ENCODE results near the gene RABEP2.

Gene RABEP2

GRCh38 chr16:28932339-28933141 lies 7.5 kb upstream of the RABEP2 start:
- no peak overlapping the region for H4K8ac ChIP-seq (ENCODE audit: low read depth, low read length)
- DNase-seq (ENCODE audit: low spot score) = no peak
- H2BK120ac ChIP-seq (ENCODE audit: low read depth, low read length) = peak overlapping the region; percentile 37
- H3K4me3 ChIP-seq (ENCODE audit: low read length in 2 of 2) = no peak overlapping the region
- peak overlapping the region; percentile 76 for H3K18ac ChIP-seq (ENCODE audit: low read length)
- peaks cover 4% of the 10 kb centered on the region in 2 donors for H3K4me1 ChIP-seq (ENCODE audit: control insufficient read depth in 2 of 2, insufficient read depth in 1 of 2, low read depth in 1 of 2, low read length in 2 of 2)
- H3K9ac ChIP-seq (ENCODE audit: low read depth, low read length, poor library complexity) = no peak overlapping the region
- H3K36me3 ChIP-seq (replicated peaks in 1 of 2; ENCODE audit: control insufficient read depth in 2 of 2, insufficient read depth in 2 of 2, low read length in 2 of 2) = no peaks in the 10 kb centered on the region
- H3K4ac ChIP-seq (ENCODE audit: low read length) = no peak overlapping the region
- H3K27me3 ChIP-seq (ENCODE audit: control insufficient read depth in 3 of 3, insufficient read depth in 3 of 3, low read depth in 1 of 3, low read length in 3 of 3) = no peaks in the 10 kb centered on the region
- H2BK15ac ChIP-seq (ENCODE audit: low read length) = peak overlapping the region; percentile 96
- no peak overlapping the region for H3K27ac ChIP-seq (replicated peaks; ENCODE audit: low read length)
- peak overlapping the region; percentile 85 for H2BK12ac ChIP-seq (ENCODE audit: low read length)
- H3K4me2 ChIP-seq (ENCODE audit: insufficient read depth, low read length, poor library complexity, severe bottlenecking) = no peak overlapping the region
- H2BK5ac ChIP-seq (ENCODE audit: low read length) = peak overlapping the region; percentile 33
- H2AK5ac ChIP-seq (ENCODE audit: low read depth, low read length) = peak overlapping the region; percentile 58
- no peak overlapping the region for H3K14ac ChIP-seq (ENCODE audit: low read length)
- no CpG with 5 or more reads among the region's 20 CpGs for WGBS, 2 donors (ENCODE audit: extremely low coverage in 2 of 2, insufficient read length in 2 of 2, insufficient replicate concordance in 1 of 2)
- H2AFZ ChIP-seq (ENCODE audit: low read length) = peak overlapping the region; percentile 41
- H3K79me1 ChIP-seq (ENCODE audit: low read depth, low read length) = no peaks in the 10 kb centered on the region
- peak overlapping the region; percentile 87 for H4K91ac ChIP-seq (ENCODE audit: low read depth, low read length, poor library complexity)
- H3K23ac ChIP-seq (ENCODE audit: low read depth, low read length, poor library complexity) = no peak overlapping the region
- no peaks in the 10 kb centered on the region for H3K9me3 ChIP-seq (replicated peaks in 1 of 2; ENCODE audit: control insufficient read depth in 2 of 2, insufficient read depth in 1 of 2, low read depth in 1 of 2, low read length in 2 of 2)

- Histone ChIP-seq H3K27ac (replicated peaks; ENCODE audit: low read length) (peak within 1 kb of the TSS; percentile 87), H3K9me3 (replicated peaks in 1 of 2; ENCODE audit: control insufficient read depth in 2 of 2, insufficient read depth in 1 of 2, low read depth in 1 of 2, low read length in 2 of 2) (no peaks in the 10 kb centered on the region)
- no peak for DNase-seq (ENCODE audit: low spot score)
These were observed 6.8 kb upstream of the RABEP2 start, which contains the start of gene CD19 for GRCh38 chr16:28931801-28932225. TSS of gene CD19 (plus strand) at chr16:28931971. CDS start at chr16:28932001, 30 bp downstream.

GRCh38 chr16:28930652-28931051 lies 5.6 kb upstream of the RABEP2 start:
- no peaks in the 10 kb centered on the region for H3K9me3 ChIP-seq (replicated peaks in 1 of 2; ENCODE audit: control insufficient read depth in 2 of 2, insufficient read depth in 1 of 2, low read depth in 1 of 2, low read length in 2 of 2)
- no peak overlapping the region for H2BK15ac ChIP-seq (ENCODE audit: low read length)
- H3K79me1 ChIP-seq (ENCODE audit: low read depth, low read length) = no peaks in the 10 kb centered on the region
- no peak overlapping the region for H2AK5ac ChIP-seq (ENCODE audit: low read depth, low read length)
- no peak overlapping the region for H4K91ac ChIP-seq (ENCODE audit: low read depth, low read length, poor library complexity)
- peak; percentile 75 for DNase-seq (ENCODE audit: low spot score)
- H3K4me2 ChIP-seq (ENCODE audit: insufficient read depth, low read length, poor library complexity, severe bottlenecking) = no peak overlapping the region
- H3K36me3 ChIP-seq (replicated peaks in 1 of 2; ENCODE audit: control insufficient read depth in 2 of 2, insufficient read depth in 2 of 2, low read length in 2 of 2) = no peaks in the 10 kb centered on the region
- H3K4me3 ChIP-seq (ENCODE audit: low read length in 2 of 2) = no peak overlapping the region
- no peak overlapping the region for H2BK12ac ChIP-seq (ENCODE audit: low read length)
- H3K4ac ChIP-seq (ENCODE audit: low read length) = no peak overlapping the region
- H3K23ac ChIP-seq (ENCODE audit: low read depth, low read length, poor library complexity) = no peak overlapping the region
- no peak overlapping the region for H3K18ac ChIP-seq (ENCODE audit: low read length)
- H3K14ac ChIP-seq (ENCODE audit: low read length) = no peak overlapping the region
- H2BK5ac ChIP-seq (ENCODE audit: low read length) = no peak overlapping the region
- peak overlapping the region; percentile 87 for H3K27ac ChIP-seq (replicated peaks; ENCODE audit: low read length)
- no CpG with 5 or more reads among the region's 3 CpGs for WGBS, 2 donors (ENCODE audit: extremely low coverage in 2 of 2, insufficient read length in 2 of 2, insufficient replicate concordance in 1 of 2)
- peaks cover 4% of the 10 kb centered on the region in 2 donors for H3K4me1 ChIP-seq (ENCODE audit: control insufficient read depth in 2 of 2, insufficient read depth in 1 of 2, low read depth in 1 of 2, low read length in 2 of 2)
- peak overlapping the region; percentile 91 for H2AFZ ChIP-seq (ENCODE audit: low read length)
- no peak overlapping the region for H4K8ac ChIP-seq (ENCODE audit: low read depth, low read length)
- no peaks in the 10 kb centered on the region for H3K27me3 ChIP-seq (ENCODE audit: control insufficient read depth in 3 of 3, insufficient read depth in 3 of 3, low read depth in 1 of 3, low read length in 3 of 3)
- no peak overlapping the region for H2BK120ac ChIP-seq (ENCODE audit: low read depth, low read length)
- H3K9ac ChIP-seq (ENCODE audit: low read depth, low read length, poor library complexity) = no peak overlapping the region

More at GRCh38 chr16:28931801-28932225, 6.8 kb upstream of the RABEP2 start, which contains the start of gene CD19:
- Histone ChIP-seq H2AK5ac (ENCODE audit: low read depth, low read length) (peak within 1 kb of the TSS; percentile 58), H2BK15ac (ENCODE audit: low read length) (peak within 1 kb of the TSS; percentile 96), H3K4me3 (ENCODE audit: low read length in 2 of 2) (no peak within 1 kb of the TSS), H3K23ac (ENCODE audit: low read depth, low read length, poor library complexity) (peak within 1 kb of the TSS; percentile 5), H2BK120ac (ENCODE audit: low read depth, low read length) (peak within 1 kb of the TSS; percentile 37), H3K4me1 (ENCODE audit: control insufficient read depth in 2 of 2, insufficient read depth in 1 of 2, low read depth in 1 of 2, low read length in 2 of 2) (peaks cover 4% of the 10 kb centered on the region in 2 donors), H3K27me3 (ENCODE audit: control insufficient read depth in 3 of 3, insufficient read depth in 3 of 3, low read depth in 1 of 3, low read length in 3 of 3) (no peaks in the 10 kb centered on the region), H3K4me2 (ENCODE audit: insufficient read depth, low read length, poor library complexity, severe bottlenecking) (no peak within 1 kb of the TSS), H3K18ac (ENCODE audit: low read length) (peak within 1 kb of the TSS; percentile 76), H3K14ac (ENCODE audit: low read length) (no peak within 1 kb of the TSS), H3K79me1 (ENCODE audit: low read depth, low read length) (no peaks in the 10 kb centered on the region), H2BK5ac (ENCODE audit: low read length) (peak within 1 kb of the TSS; percentile 33), H4K8ac (ENCODE audit: low read depth, low read length) (no peak within 1 kb of the TSS), H3K4ac (ENCODE audit: low read length) (no peak within 1 kb of the TSS), H3K36me3 (replicated peaks in 1 of 2; ENCODE audit: control insufficient read depth in 2 of 2, insufficient read depth in 2 of 2, low read length in 2 of 2) (no peaks in the 10 kb centered on the region), H2BK12ac (ENCODE audit: low read length) (peak within 1 kb of the TSS; percentile 85), H4K91ac (ENCODE audit: low read depth, low read length, poor library complexity) (peak within 1 kb of the TSS; percentile 87), H3K9ac (ENCODE audit: low read depth, low read length, poor library complexity) (no peak within 1 kb of the TSS), H2AFZ (ENCODE audit: low read length) (peak within 1 kb of the TSS; percentile 91)
- WGBS, 2 donors (ENCODE audit: extremely low coverage in 2 of 2, insufficient read length in 2 of 2, insufficient replicate concordance in 1 of 2) = no CpG with 5 or more reads among the region's 10 CpGs

GRCh38 chr16:28930203-28930602 lies 5.2 kb upstream of the RABEP2 start:
- Histone ChIP-seq H4K8ac (ENCODE audit: low read depth, low read length) (no peak overlapping the region), H2AFZ (ENCODE audit: low read length) (peak overlapping the region; percentile 91), H3K79me1 (ENCODE audit: low read depth, low read length) (no peaks in the 10 kb centered on the region), H3K36me3 (replicated peaks in 1 of 2; ENCODE audit: control insufficient read depth in 2 of 2, insufficient read depth in 2 of 2, low read length in 2 of 2) (no peaks in the 10 kb centered on the region), H3K27me3 (ENCODE audit: control insufficient read depth in 3 of 3, insufficient read depth in 3 of 3, low read depth in 1 of 3, low read length in 3 of 3) (no peaks in the 10 kb centered on the region), H3K4me1 (ENCODE audit: control insufficient read depth in 2 of 2, insufficient read depth in 1 of 2, low read depth in 1 of 2, low read length in 2 of 2) (peaks cover 4% of the 10 kb centered on the region in 2 donors), H3K18ac (ENCODE audit: low read length) (no peak overlapping the region), H2AK5ac (ENCODE audit: low read depth, low read length) (no peak overlapping the region), H2BK120ac (ENCODE audit: low read depth, low read length) (no peak overlapping the region), H3K9me3 (replicated peaks in 1 of 2; ENCODE audit: control insufficient read depth in 2 of 2, insufficient read depth in 1 of 2, low read depth in 1 of 2, low read length in 2 of 2) (no peaks in the 10 kb centered on the region), H2BK12ac (ENCODE audit: low read length) (no peak overlapping the region), H3K27ac (replicated peaks; ENCODE audit: low read length) (peak overlapping the region; percentile 87), H2BK5ac (ENCODE audit: low read length) (no peak overlapping the region), H2BK15ac (ENCODE audit: low read length) (no peak overlapping the region), H3K23ac (ENCODE audit: low read depth, low read length, poor library complexity) (no peak overlapping the region), H3K4me3 (ENCODE audit: low read length in 2 of 2) (no peak overlapping the region), H3K14ac (ENCODE audit: low read length) (no peak overlapping the region), H3K9ac (ENCODE audit: low read depth, low read length, poor library complexity) (no peak overlapping the region), H3K4me2 (ENCODE audit: insufficient read depth, low read length, poor library complexity, severe bottlenecking) (no peak overlapping the region), H3K4ac (ENCODE audit: low read length) (no peak overlapping the region), H4K91ac (ENCODE audit: low read depth, low read length, poor library complexity) (no peak overlapping the region)
- no CpG with 5 or more reads among the region's 3 CpGs for WGBS, 2 donors (ENCODE audit: extremely low coverage in 2 of 2, insufficient read length in 2 of 2, insufficient replicate concordance in 1 of 2)
- DNase-seq (ENCODE audit: low spot score) = no peak
